Chondrocyte (in vitro differentiated cells): Measurements from ENCODE around the gene SLC25A22. TPM values are rescaled to one million over a fixed set of nuclear protein-coding genes. Genes with fewer than 3 reads are reported as not detected.
A peak's percentile ranks its signal among the peaks of the same experiment; 100 is the strongest.

Experiments used
- DNase-seq: peaks from one replicate; pipeline ENCODE4 v3.0.0; 2021; ENCODE audit warnings: mixed read lengths, low spot score
- H3K27ac Mint-ChIP-seq: one replicate; pipeline ENCODE4 v1.8.0; 2021; ENCODE audit warnings: mild to moderate bottlenecking, moderate library complexity, mixed read lengths; ENCODE audit not compliant: unreplicated experiment
- H3K27me3 Mint-ChIP-seq: 2 replicates; pipeline ENCODE4 v1.8.0; 2021; ENCODE audit warnings: low read depth, mixed read lengths
- H3K36me3 Mint-ChIP-seq: 2 replicates; pipeline ENCODE4 v1.8.0; 2021; ENCODE audit warnings: low read depth, mixed read lengths
- H3K4me1 Mint-ChIP-seq: 2 replicates; pipeline ENCODE4 v1.8.0; 2021; ENCODE audit warnings: low read depth, mild to moderate bottlenecking, mixed read lengths
- H3K4me3 Mint-ChIP-seq: one replicate; pipeline ENCODE4 v1.8.0; 2021; ENCODE audit warnings: mild to moderate bottlenecking, moderate library complexity, mixed read lengths; ENCODE audit not compliant: unreplicated experiment
- H3K9me3 Mint-ChIP-seq: 2 replicates; pipeline ENCODE4 v1.8.0; 2021; ENCODE audit warnings: low read depth, mixed read lengths
- CTCF ChIP-seq: fragments of 200-600 bp; sonication (generic); IDR thresholded peaks from 2 replicates; pipeline ENCODE4 v1.5.0; 2021; ENCODE audit warnings: antibody characterized with exemption, mild to moderate bottlenecking, moderate library complexity
- total RNA-seq: library from RNA; stranded (reverse); gene quantifications from 3 replicates; pipeline ENCODE4 v1.2.1, GENCODE V29; 2021

SLC25A22 gene
- total RNA-seq, 1 donor from 2014 or later = 16.0 TPM

- no peak overlapping the region for H3K4me3 Mint-ChIP-seq
- H3K9me3 Mint-ChIP-seq = no peaks in the 10 kb centered on the region
- H3K36me3 Mint-ChIP-seq = peaks cover 2% of the 10 kb centered on the region
- H3K27ac Mint-ChIP-seq = no peak overlapping the region
- DNase-seq = no peak
- H3K4me1 Mint-ChIP-seq = peaks cover 25% of the 10 kb centered on the region
- no peak for TF ChIP-seq CTCF
- no peaks in the 10 kb centered on the region for H3K27me3 Mint-ChIP-seq
These were observed 2.4 kb upstream of the SLC25A22 start for GRCh38 chr11:800473-800872.

- peaks cover 2% of the 10 kb centered on the region for H3K36me3 Mint-ChIP-seq
- H3K9me3 Mint-ChIP-seq = no peaks in the 10 kb centered on the region
- DNase-seq = no peak
- no peak overlapping the region for H3K4me3 Mint-ChIP-seq
- no peaks in the 10 kb centered on the region for H3K27me3 Mint-ChIP-seq
- H3K4me1 Mint-ChIP-seq = peaks cover 25% of the 10 kb centered on the region
- no peak for TF ChIP-seq CTCF
- H3K27ac Mint-ChIP-seq = no peak overlapping the region
These were observed 1.7 kb upstream of the SLC25A22 start for GRCh38 chr11:799641-800316.

DNA sequence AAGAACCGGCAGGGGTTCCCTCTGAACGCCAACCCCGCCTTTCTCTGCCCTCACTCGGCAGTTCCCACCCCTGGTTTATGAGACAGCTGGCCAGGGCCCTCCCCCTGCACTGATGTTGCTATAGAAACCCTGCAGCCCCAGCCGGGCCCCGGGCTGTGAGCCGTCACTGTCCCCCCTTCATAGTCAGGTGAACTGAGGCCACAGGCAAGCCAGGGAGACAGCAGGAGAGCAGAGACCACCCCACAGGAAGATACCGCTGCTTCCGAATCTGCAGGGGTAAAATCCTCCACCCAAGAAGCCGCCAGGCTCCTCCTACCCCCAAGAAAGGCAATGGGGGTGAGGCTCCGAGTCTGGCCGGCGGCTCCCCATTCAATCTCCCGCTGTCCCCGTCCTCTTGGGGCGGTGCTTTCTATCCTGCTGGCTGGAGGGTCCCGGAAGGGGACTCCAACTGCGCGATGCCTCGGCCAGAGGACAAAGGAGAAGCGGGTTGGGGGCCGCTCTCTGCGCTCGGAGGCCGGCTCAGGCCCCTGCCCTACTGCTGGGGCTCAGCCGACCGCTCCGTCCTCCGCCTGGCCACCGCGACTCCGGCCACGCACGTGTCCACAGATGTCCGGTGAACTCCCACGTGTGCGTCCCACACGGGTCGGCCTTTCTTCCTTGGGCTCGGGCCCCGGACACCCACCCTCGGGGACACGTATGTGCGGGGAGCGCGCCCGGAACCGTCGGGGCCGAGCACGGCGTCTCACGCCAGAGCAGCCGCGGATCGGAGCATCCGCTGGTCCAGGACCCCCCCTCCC, 587 bp downstream of the SLC25A22 start:
- H3K4me1 Mint-ChIP-seq = peaks cover 15% of the 10 kb centered on the region
- H3K27ac Mint-ChIP-seq = peak overlapping the region; percentile 93
- TF ChIP-seq CTCF = no peak
- peaks cover 2% of the 10 kb centered on the region for H3K36me3 Mint-ChIP-seq
- DNase-seq = no peak
- H3K9me3 Mint-ChIP-seq = no peaks in the 10 kb centered on the region
- H3K4me3 Mint-ChIP-seq = peak overlapping the region; percentile 84
- H3K27me3 Mint-ChIP-seq = no peaks in the 10 kb centered on the region

GRCh38 chr11:796565-797295, 1.4 kb downstream of the SLC25A22 start:
- peak overlapping the region; percentile 84 for H3K4me3 Mint-ChIP-seq
- no peak for DNase-seq
- peaks cover 2% of the 10 kb centered on the region for H3K36me3 Mint-ChIP-seq
- H3K9me3 Mint-ChIP-seq = no peaks in the 10 kb centered on the region
- H3K27ac Mint-ChIP-seq = peak overlapping the region; percentile 93
- no peak for TF ChIP-seq CTCF
- H3K4me1 Mint-ChIP-seq = peaks cover 15% of the 10 kb centered on the region
- H3K27me3 Mint-ChIP-seq = no peaks in the 10 kb centered on the region
